ENCODE data around the gene PDXK. TPM values are rescaled to one million over a fixed set of nuclear protein-coding genes. Genes with fewer than 3 reads are reported as not detected.

The PDXK gene
- total RNA-seq, 1 experiment from 2014 or later = 210 TPM

DNA sequence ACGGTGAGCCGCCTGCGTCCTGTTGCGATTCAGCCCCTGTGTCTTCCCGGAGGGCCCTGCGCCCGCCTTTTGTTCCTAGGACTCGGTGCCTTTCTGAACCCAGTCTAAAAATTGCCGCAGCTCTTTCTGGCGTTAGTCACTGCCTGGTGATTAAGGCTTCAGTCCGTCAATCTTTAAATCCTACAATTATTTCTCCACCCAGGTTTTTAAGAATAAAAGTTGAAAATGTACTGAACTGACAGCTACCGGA lies 16.2 kb upstream of the PDXK start:
- no TSS peak for BruUV-seq (replicated peaks)
- TF ChIP-seq, protein P1, sequence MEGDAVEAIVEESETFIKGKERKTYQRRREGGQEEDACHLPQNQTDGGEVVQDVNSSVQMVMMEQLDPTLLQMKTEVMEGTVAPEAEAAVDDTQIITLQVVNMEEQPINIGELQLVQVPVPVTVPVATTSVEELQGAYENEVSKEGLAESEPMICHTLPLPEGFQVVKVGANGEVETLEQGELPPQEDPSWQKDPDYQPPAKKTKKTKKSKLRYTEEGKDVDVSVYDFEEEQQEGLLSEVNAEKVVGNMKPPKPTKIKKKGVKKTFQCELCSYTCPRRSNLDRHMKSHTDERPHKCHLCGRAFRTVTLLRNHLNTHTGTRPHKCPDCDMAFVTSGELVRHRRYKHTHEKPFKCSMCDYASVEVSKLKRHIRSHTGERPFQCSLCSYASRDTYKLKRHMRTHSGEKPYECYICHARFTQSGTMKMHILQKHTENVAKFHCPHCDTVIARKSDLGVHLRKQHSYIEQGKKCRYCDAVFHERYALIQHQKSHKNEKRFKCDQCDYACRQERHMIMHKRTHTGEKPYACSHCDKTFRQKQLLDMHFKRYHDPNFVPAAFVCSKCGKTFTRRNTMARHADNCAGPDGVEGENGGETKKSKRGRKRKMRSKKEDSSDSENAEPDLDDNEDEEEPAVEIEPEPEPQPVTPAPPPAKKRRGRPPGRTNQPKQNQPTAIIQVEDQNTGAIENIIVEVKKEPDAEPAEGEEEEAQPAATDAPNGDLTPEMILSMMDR (IDR thresholded peaks at IDR 0.05; ENCODE audit: unreplicated experiment) = no peak
- no peak overlapping the region for H3K4me3 Mint-ChIP-seq (ENCODE audit: unreplicated experiment)
- ChIA-PET CTCF (interaction anchor here (0.9 kb wide), 1 partner anchor 21 kb away, joined by 4 read pairs; no protein-coding TSS in a partner anchor), POLR2A (interaction anchor here (1.7 kb wide), 1 partner anchor 8 kb away, joined by 5 read pairs; no protein-coding TSS in a partner anchor)
- no peaks in the 10 kb centered on the region for H3K36me3 Mint-ChIP-seq (ENCODE audit: insufficient read depth, unreplicated experiment)
- no peak for DNase-seq (ENCODE audit: unreplicated experiment)
- H3K4me1 Mint-ChIP-seq (ENCODE audit: insufficient read depth, unreplicated experiment) = peaks cover 9% of the 10 kb centered on the region
- H3K27me3 Mint-ChIP-seq (ENCODE audit: insufficient read depth, unreplicated experiment) = no peaks in the 10 kb centered on the region
- intact Hi-C loops (cut with micrococcal nuclease) = no loop called here
- no peaks in the 10 kb centered on the region for H3K9me3 Mint-ChIP-seq (ENCODE audit: unreplicated experiment)
- H3K27ac Mint-ChIP-seq (ENCODE audit: low read depth, unreplicated experiment) = no peak overlapping the region

DNA sequence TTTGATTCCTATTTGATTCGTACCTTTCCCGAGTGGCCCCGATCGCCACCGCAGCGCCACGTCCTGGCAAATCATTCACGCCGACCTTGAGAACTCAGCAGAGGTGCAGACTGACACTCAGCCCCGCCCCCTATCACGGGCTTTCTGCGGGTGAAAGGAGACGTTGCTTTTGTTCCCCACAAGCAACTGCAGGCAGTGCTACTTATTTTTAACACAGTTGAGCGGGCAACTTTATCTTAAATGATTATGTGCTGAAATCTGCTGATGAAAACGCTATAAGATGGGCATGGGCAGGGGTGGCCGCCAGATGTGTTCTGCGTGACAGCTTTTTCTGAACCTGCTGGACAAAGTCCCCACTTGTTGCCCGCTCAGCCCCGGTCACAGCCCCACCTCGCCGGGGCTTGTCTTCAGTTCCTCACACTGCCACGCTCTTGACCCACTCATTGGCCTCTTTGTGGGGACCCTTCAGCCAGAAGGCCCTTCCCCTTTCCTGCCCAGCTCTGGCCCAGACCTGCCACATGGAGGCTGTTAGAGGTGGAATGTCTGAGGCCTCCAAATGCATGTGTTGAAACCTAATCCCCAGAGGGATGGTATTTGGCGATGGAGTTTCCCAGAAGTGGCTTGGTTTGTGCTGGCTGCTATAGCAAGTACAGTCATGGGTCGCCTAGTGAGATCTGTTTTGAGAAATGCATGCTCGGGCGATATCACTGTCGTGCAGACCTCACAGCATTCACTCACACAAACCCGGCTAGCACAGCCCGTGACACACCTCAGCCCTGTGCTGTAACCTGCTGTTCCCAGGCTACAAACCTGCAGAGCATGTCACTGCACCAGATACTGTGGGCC lies 15.7 kb upstream of the PDXK start:
- no peak overlapping the region for H3K4me3 Mint-ChIP-seq (ENCODE audit: unreplicated experiment)
- H3K9me3 Mint-ChIP-seq (ENCODE audit: unreplicated experiment) = no peaks in the 10 kb centered on the region
- ChIA-PET CTCF (interaction anchor here (0.9 kb wide), 1 partner anchor 22 kb away, joined by 4 read pairs; no protein-coding TSS in a partner anchor), POLR2A (interaction anchor here (1.7 kb wide), 1 partner anchor 7 kb away, joined by 5 read pairs; no protein-coding TSS in a partner anchor)
- H3K36me3 Mint-ChIP-seq (ENCODE audit: insufficient read depth, unreplicated experiment) = no peaks in the 10 kb centered on the region
- BruUV-seq (replicated peaks) = no TSS peak
- TF ChIP-seq, protein P1 (IDR thresholded peaks at IDR 0.05; ENCODE audit: unreplicated experiment) = no peak
- peaks cover 5% of the 10 kb centered on the region for H3K4me1 Mint-ChIP-seq (ENCODE audit: insufficient read depth, unreplicated experiment)
- H3K27ac Mint-ChIP-seq (ENCODE audit: low read depth, unreplicated experiment) = no peak overlapping the region
- intact Hi-C loops (cut with micrococcal nuclease) = no loop called here
- no peaks in the 10 kb centered on the region for H3K27me3 Mint-ChIP-seq (ENCODE audit: insufficient read depth, unreplicated experiment)
- DNase-seq (ENCODE audit: unreplicated experiment) = no peak

- BruUV-seq (replicated peaks) = no TSS peak
- no peaks in the 10 kb centered on the region for H3K9me3 Mint-ChIP-seq (ENCODE audit: unreplicated experiment)
- peaks cover 23% of the 10 kb centered on the region for H3K4me1 Mint-ChIP-seq (ENCODE audit: insufficient read depth, unreplicated experiment)
- TF ChIP-seq, protein P1 (IDR thresholded peaks at IDR 0.05; ENCODE audit: unreplicated experiment) = no peak
- POLR2A ChIA-PET = no interaction called here
- H3K27ac Mint-ChIP-seq (ENCODE audit: low read depth, unreplicated experiment) = no peak overlapping the region
- H3K36me3 Mint-ChIP-seq (ENCODE audit: insufficient read depth, unreplicated experiment) = no peaks in the 10 kb centered on the region
- intact Hi-C loops (cut with micrococcal nuclease) = no loop called here
- DNase-seq (ENCODE audit: unreplicated experiment) = no peak
- no peaks in the 10 kb centered on the region for H3K27me3 Mint-ChIP-seq (ENCODE audit: insufficient read depth, unreplicated experiment)
- CTCF ChIA-PET = interaction anchor here (0.5 to 1.0 kb wide), 2 partner anchors 16 to 82 kb away, joined by 3 read pairs; partner anchors contain the start of gene RRP1
- no peak overlapping the region for H3K4me3 Mint-ChIP-seq (ENCODE audit: unreplicated experiment)
Measured at GRCh38 chr21:43707462-43707861, 11.5 kb upstream of the PDXK start.

DNA sequence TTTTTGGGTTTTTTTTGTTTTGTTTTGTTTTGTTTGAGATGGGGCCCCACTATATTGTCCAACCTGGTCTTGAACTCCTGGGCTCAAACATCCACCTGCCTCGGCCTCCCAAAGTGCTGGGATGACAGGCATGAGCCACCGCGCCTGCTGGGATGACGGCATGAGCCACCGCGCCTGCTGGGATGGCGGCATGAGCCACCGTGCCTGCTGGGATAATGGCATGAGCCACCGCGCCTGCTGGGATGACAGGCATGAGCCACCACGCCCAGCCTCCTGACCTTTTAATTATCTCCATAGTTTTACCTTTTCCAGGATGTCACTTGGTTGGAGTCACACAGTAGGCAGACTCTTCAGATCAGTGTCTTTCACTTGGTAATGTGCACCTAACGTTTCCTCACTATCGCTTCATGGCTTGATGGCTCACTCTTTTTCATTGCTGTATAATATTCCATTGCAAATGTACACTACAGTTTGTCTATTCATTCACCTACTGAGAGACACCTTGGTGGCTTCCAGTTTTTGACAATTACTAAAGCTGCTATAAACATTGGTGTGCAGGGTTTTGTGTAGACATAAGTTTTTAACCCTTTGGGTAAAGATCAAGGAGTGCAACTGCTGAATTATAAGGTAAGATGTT lies 10.1 kb upstream of the PDXK start:
- BruUV-seq (replicated peaks) = no TSS peak
- ChIA-PET CTCF (no interaction called here), POLR2A (interaction anchor here (1.5 kb wide), 1 partner anchor 12 kb away, joined by 3 read pairs; no protein-coding TSS in a partner anchor)
- Mint-ChIP-seq H3K4me3 (ENCODE audit: unreplicated experiment) (no peak overlapping the region), H3K27ac (ENCODE audit: low read depth, unreplicated experiment) (no peak overlapping the region), H3K9me3 (ENCODE audit: unreplicated experiment) (no peaks in the 10 kb centered on the region), H3K36me3 (ENCODE audit: insufficient read depth, unreplicated experiment) (no peaks in the 10 kb centered on the region), H3K27me3 (ENCODE audit: insufficient read depth, unreplicated experiment) (no peaks in the 10 kb centered on the region), H3K4me1 (ENCODE audit: insufficient read depth, unreplicated experiment) (peaks cover 28% of the 10 kb centered on the region)
- TF ChIP-seq, protein P1 (IDR thresholded peaks at IDR 0.05; ENCODE audit: unreplicated experiment) = no peak
- intact Hi-C loops (cut with micrococcal nuclease) = no loop called here
- DNase-seq (ENCODE audit: unreplicated experiment) = no peak
